Stimulated activated CD4-positive, alpha-beta T cell treated with anti-CD3 and anti-CD28 coated beads, Interleukin-4, amount 100 ng/mL, for 1 hour (primary cell): ENCODE data around the gene GPR156.
"Not testable (repeated sequence)": the region's sequence is repeated elsewhere in the genome, so short reads cannot be mapped to it uniquely, and the experiment has no call there.

Experiments used
- DNase-seq: peaks from one replicate; pipeline ENCODE4 v3.0.0-alpha.2; 2020

The GPR156 gene

GRCh38 chr3:120284747-120285507, at the start of gene GPR156:
GPR156 (minus strand) TSS chr3:120285222; CDS start chr3:120244098, 41,124 bp downstream.
- no peak for DNase-seq

GRCh38 chr3:120332646-120333045, 47.6 kb upstream of the GPR156 start:
- DNase-seq, result no peak

- no peak for DNase-seq
These were observed 46.1 kb upstream of the GPR156 start for GRCh38 chr3:120331076-120331475.

GRCh38 chr3:120326784-120327183, 41.8 kb upstream of the GPR156 start:
- DNase-seq, result no peak

- DNase-seq, result no peak
These were observed 39.2 kb upstream of the GPR156 start for GRCh38 chr3:120324190-120324589.

GRCh38 chr3:120323761-120324160, 38.7 kb upstream of the GPR156 start:
- peak; percentile 19 for DNase-seq

GRCh38 chr3:120311863-120312794, 27.1 kb upstream of the GPR156 start:
- no peak for DNase-seq

- DNase-seq, result no peak
These were observed 21.8 kb upstream of the GPR156 start for GRCh38 chr3:120306519-120307455.

- DNase-seq, result no peak
These were observed 19.6 kb upstream of the GPR156 start for GRCh38 chr3:120304616-120305015.

- no peak for DNase-seq
These were observed 17.3 kb upstream of the GPR156 start for GRCh38 chr3:120302361-120302760.

GRCh38 chr3:120300971-120301370, 15.9 kb upstream of the GPR156 start:
- no peak for DNase-seq

GRCh38 chr3:120299403-120299802, 14.4 kb upstream of the GPR156 start:
- no peak for DNase-seq

GRCh38 chr3:120298996-120299395, 14.0 kb upstream of the GPR156 start:
- no peak for DNase-seq

- not testable (repeated sequence) for DNase-seq
These were observed 6.5 kb upstream of the GPR156 start for GRCh38 chr3:120291552-120291951.

- no peak for DNase-seq
These were observed 4.6 kb upstream of the GPR156 start for GRCh38 chr3:120289636-120290035.

- no peak for DNase-seq
These were observed 1.4 kb upstream of the GPR156 start for GRCh38 chr3:120286465-120286864.

GRCh38 chr3:120285508-120285841, 453 bp upstream of the GPR156 start:
- no peak for DNase-seq

GRCh38 chr3:120281261-120281660, 3.8 kb downstream of the GPR156 start:
- DNase-seq, result no peak

GRCh38 chr3:120280566-120280965, 4.5 kb downstream of the GPR156 start:
- DNase-seq, result no peak

GRCh38 chr3:120280026-120280425, 5.0 kb downstream of the GPR156 start:
- DNase-seq, result no peak

- no peak for DNase-seq
These were observed 8.3 kb downstream of the GPR156 start for GRCh38 chr3:120276767-120277166.

GRCh38 chr3:120275618-120276017, 9.4 kb downstream of the GPR156 start:
- no peak for DNase-seq

GRCh38 chr3:120274739-120275167, 10.3 kb downstream of the GPR156 start:
- DNase-seq, result no peak
